Gastroesophageal sphincter (tissue), 3 donors: ENCODE measurements around the gene FAM216B.

Experiments used
- CTCF ChIP-seq, 4 experiments: fragments of 200-600 bp in 2 of 4; fragments of 450-650 bp in 2 of 4; sonication (generic) in 1 of 4; IDR thresholded peaks; one replicate each; pipeline ENCODE4 v1.5.1; 2017 to 2019; ENCODE audit warnings: antibody characterized with exemption in 4 of 4, mild to moderate bottlenecking in 2 of 4, moderate library complexity in 2 of 4
- POLR2A ChIP-seq, 2 donors: fragments of 450-650 bp; IDR thresholded peaks; one replicate each; pipeline ENCODE4 v1.6.1; 2017; ENCODE audit warnings: antibody characterized with exemption in 2 of 2, mild to moderate bottlenecking in 2 of 2, moderate library complexity in 1 of 2

- TF ChIP-seq CTCF (IDR thresholded peaks at IDR 0.05): no peak
- TF ChIP-seq POLR2A (IDR thresholded peaks at IDR 0.05): no peak
These were observed 26.5 kb downstream of the FAM216B start for GRCh38 chr13:42807866-42808265.
